ENCODE data around the gene SPATS2.

Gene SPATS2

GRCh38 chr12:49538510-49539403 lies 171.5 kb downstream of the SPATS2 start, which contains the start of gene KCNH3:
Gene KCNH3 (plus strand): TSS chr12:49539030. CDS start chr12:49539417, 387 bp downstream.
- Histone ChIP-seq H3K36me3 (ENCODE audit: insufficient read depth, low read length) (no peaks in the 10 kb centered on the region), H3K4me2 (ENCODE audit: low read length) (peak within 1 kb of the TSS; percentile 81), H3F3A (ENCODE audit: insufficient read depth, low read length) (no peaks in the 10 kb centered on the region), H3K4me3 (ENCODE audit: low read depth, low read length, poor library complexity, severe bottlenecking) (peak within 1 kb of the TSS; percentile 49), H3K27ac (ENCODE audit: low read depth, low read length, poor library complexity, severe bottlenecking) (no peak within 1 kb of the TSS), H3K79me2 (ENCODE audit: insufficient read depth, low read length) (no peaks in the 10 kb centered on the region), H3K4me1 (ENCODE audit: insufficient read depth, low read length, severe bottlenecking) (peaks cover 18% of the 10 kb centered on the region), H2AFZ (ENCODE audit: low read length) (no peak within 1 kb of the TSS), H3K9me2 (ENCODE audit: low read depth, low read length) (no peaks in the 10 kb centered on the region), H3K27me3 (ENCODE audit: insufficient read depth, low read length) (peaks cover 8% of the 10 kb centered on the region), H3K9ac (ENCODE audit: low read length) (no peak within 1 kb of the TSS; the same call in 1 of the 2 replicates), H3K9me3 (ENCODE audit: low read length) (no peaks in the 10 kb centered on the region), H4K20me1 (ENCODE audit: insufficient read depth, low read length) (no peaks in the 10 kb centered on the region)
- TF ChIP-seq EZH2 (IDR thresholded peaks at IDR 0.05; ENCODE audit: borderline replicate concordance, low read length) (no peak), CTCF (IDR thresholded peaks at IDR 0.05; ENCODE audit: low read length) (no peak)

- Histone ChIP-seq H3K9ac (ENCODE audit: low read length) (no peak overlapping the region), H3K9me3 (ENCODE audit: low read length) (no peaks in the 10 kb centered on the region), H3K4me3 (ENCODE audit: low read depth, low read length, poor library complexity, severe bottlenecking) (no peak overlapping the region), H3K4me1 (ENCODE audit: insufficient read depth, low read length, severe bottlenecking) (peaks cover 18% of the 10 kb centered on the region), H2AFZ (ENCODE audit: low read length) (no peak overlapping the region), H3K9me2 (ENCODE audit: low read depth, low read length) (no peaks in the 10 kb centered on the region), H3K27ac (ENCODE audit: low read depth, low read length, poor library complexity, severe bottlenecking) (no peak overlapping the region), H4K20me1 (ENCODE audit: insufficient read depth, low read length) (no peaks in the 10 kb centered on the region), H3F3A (ENCODE audit: insufficient read depth, low read length) (no peaks in the 10 kb centered on the region), H3K36me3 (ENCODE audit: insufficient read depth, low read length) (no peaks in the 10 kb centered on the region), H3K79me2 (ENCODE audit: insufficient read depth, low read length) (no peaks in the 10 kb centered on the region), H3K27me3 (ENCODE audit: insufficient read depth, low read length) (peaks cover 8% of the 10 kb centered on the region), H3K4me2 (ENCODE audit: low read length) (no peak overlapping the region)
- TF ChIP-seq EZH2 (IDR thresholded peaks at IDR 0.05; ENCODE audit: borderline replicate concordance, low read length), result no peak
- TF ChIP-seq CTCF (IDR thresholded peaks at IDR 0.05; ENCODE audit: low read length), result no peak
These were observed 172.4 kb downstream of the SPATS2 start for GRCh38 chr12:49539406-49540228.

- H4K20me1 ChIP-seq (ENCODE audit: insufficient read depth, low read length), result no peaks in the 10 kb centered on the region
- no peak overlapping the region for H3K4me2 ChIP-seq (ENCODE audit: low read length)
- H3K4me1 ChIP-seq (ENCODE audit: insufficient read depth, low read length, severe bottlenecking), result peaks cover 18% of the 10 kb centered on the region
These were observed 173.2 kb downstream of the SPATS2 start for GRCh38 chr12:49540229-49541139.

More at GRCh38 chr12:49540229-49541139, 173.2 kb downstream of the SPATS2 start:
- TF ChIP-seq CTCF (IDR thresholded peaks at IDR 0.05; ENCODE audit: low read length) (no peak), EZH2 (IDR thresholded peaks at IDR 0.05; ENCODE audit: borderline replicate concordance, low read length) (no peak)
- Histone ChIP-seq H3K4me3 (ENCODE audit: low read depth, low read length, poor library complexity, severe bottlenecking) (no peak overlapping the region), H3K36me3 (ENCODE audit: insufficient read depth, low read length) (no peaks in the 10 kb centered on the region), H3K27me3 (ENCODE audit: insufficient read depth, low read length) (peaks cover 8% of the 10 kb centered on the region), H3K9me2 (ENCODE audit: low read depth, low read length) (no peaks in the 10 kb centered on the region), H3K9ac (ENCODE audit: low read length) (no peak overlapping the region), H3K79me2 (ENCODE audit: insufficient read depth, low read length) (no peaks in the 10 kb centered on the region), H2AFZ (ENCODE audit: low read length) (no peak overlapping the region), H3K27ac (ENCODE audit: low read depth, low read length, poor library complexity, severe bottlenecking) (no peak overlapping the region), H3F3A (ENCODE audit: insufficient read depth, low read length) (no peaks in the 10 kb centered on the region), H3K9me3 (ENCODE audit: low read length) (no peaks in the 10 kb centered on the region)

Data from OCI-LY1 (cell line).